Inflammatory macrophage (primary cell): ENCODE measurements around the gene ZNF106.

ENCODE experiments used
- DNase-seq, 2 donors: peaks; one replicate each; pipeline ENCODE4 v3.0.0-alpha.2; 2020 to 2022

The ZNF106 gene

DNA sequence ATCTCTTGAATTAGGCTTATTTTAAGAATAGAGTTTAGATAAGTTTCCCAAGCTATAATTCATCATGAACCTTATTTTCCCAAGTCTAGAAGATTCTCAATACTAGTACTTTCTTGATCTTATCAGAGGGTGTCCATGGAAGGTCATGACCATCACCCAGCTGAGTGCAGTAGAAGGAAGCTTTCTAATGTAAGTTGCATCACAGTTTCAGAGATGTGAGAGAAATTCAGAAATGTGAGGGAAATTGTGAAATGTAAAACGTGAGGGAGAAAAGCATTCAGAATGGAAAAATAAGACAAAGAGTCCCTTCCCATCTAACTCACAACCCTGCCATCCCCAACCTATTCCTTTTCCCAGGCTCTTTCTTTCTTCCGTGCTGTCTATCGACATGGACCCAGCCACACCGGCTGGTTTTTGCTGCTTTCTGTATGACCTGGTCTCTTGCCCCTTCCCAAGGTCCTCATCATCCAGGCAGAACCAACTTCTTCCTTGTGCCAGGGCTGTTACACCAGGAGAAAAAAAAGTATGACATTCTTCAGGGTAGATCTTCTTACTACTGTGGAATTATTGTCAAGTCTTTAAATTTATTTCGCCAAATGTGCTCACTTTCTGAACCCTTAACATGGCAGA is 124.9 kb downstream of the ZNF106 start:
- peak; percentile 45 to 75 for DNase-seq

DNA sequence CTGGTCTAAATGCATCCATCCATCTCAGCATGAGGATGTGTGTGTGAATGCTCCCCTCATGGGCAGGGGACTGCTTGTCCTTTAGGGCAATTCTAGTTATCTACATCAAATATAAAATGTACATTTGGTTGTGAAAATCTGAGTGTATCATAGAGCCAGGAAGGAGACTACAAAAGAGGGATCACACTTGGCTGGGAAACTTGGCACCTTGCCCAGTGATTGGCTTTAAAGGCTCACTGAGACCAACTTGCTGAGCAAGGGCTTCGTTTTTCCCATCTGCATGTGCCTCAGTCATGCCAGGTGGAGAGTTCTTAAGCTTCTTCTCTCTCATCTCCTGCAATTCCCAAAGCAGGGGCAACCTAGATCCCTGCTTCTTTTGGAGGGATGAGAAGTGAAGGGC is 126.4 kb downstream of the ZNF106 start:
- no peak for DNase-seq

DNA sequence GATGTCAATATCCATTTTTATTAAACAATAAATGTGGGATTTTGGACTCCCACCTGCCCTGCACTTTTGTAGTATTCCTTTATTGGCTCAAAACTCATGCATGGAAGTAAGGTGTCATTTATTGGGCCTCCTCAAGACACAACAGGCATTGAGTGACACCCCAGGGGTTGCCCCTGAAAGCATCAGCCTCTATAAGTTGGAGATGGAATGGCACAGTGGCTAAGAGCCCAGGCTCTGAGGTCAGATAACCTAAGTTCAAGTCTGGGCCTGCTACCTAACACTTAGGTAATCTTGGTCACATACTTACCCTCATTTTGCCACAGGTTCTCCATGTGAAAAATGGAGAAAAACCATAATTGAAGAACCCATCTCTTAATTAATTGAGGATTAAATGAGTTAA is 127.0 kb downstream of the ZNF106 start:
- no peak for DNase-seq

DNA sequence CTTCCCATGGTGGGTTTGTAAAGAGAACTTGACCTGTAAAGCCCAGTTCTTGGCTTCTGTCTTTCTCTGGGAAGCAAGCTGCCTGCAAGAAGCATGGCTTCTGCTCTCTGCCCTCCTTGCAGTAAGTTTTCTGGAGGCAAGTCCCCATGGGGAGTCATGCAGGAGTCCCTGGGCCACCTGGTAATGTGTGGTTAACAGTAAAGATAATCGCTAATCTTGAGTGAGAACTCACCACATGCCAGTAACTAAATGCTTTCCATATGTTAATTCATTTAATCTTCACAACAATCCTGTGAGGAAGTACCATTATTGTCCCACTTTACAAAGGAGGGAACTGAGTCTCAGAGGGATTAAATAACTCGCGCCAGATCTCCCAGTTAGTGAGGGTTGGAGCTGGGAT is 127.5 kb downstream of the ZNF106 start:
- no peak for DNase-seq
